Vagina (tissue), 2 donors: Measurements from ENCODE around the gene MBL2. TPM values are rescaled to one million over a fixed set of nuclear protein-coding genes. Genes with fewer than 3 reads are reported as not detected.

Source experiments
- DNase-seq, 2 donors: peaks; one replicate each; pipeline ENCODE4 v3.0.0-alpha.2; 2017; ENCODE audit errors: extremely low spot score in 2 of 2
- H3K27ac ChIP-seq: fragments of 200-600 bp; sonication (generic); one replicate; pipeline ENCODE4 v1.5.1; 2019
- H3K27me3 ChIP-seq: fragments of 200-600 bp; sonication (generic); one replicate; pipeline ENCODE4 v1.5.1; 2019
- H3K36me3 ChIP-seq, 2 donors: fragments of 200-600 bp; sonication (generic); one replicate each; pipeline ENCODE4 v1.5.1; 2017 to 2019
- H3K4me1 ChIP-seq: fragments of 200-600 bp; sonication (generic); one replicate; pipeline ENCODE4 v1.5.1; 2019
- H3K4me3 ChIP-seq, 2 donors: fragments of 200-600 bp; sonication (generic); 1 replicate in 1 of 2; 2 replicates in 1 of 2; pipeline ENCODE4 v1.5.1; 2016 to 2019
- H3K9me3 ChIP-seq: fragments of 200-600 bp; sonication (generic); one replicate; pipeline ENCODE4 v1.5.1; 2019
- POLR2A ChIP-seq, 2 donors: fragments of 450-650 bp; IDR thresholded peaks; one replicate each; pipeline ENCODE4 v1.6.1; 2017; ENCODE audit warnings: antibody characterized with exemption in 2 of 2, mild to moderate bottlenecking in 2 of 2, moderate library complexity in 2 of 2
- POLR2AphosphoS5 ChIP-seq, 2 donors: sonication (generic); formaldehyde crosslinking; IDR thresholded peaks; one replicate each; pipeline ENCODE4 v1.9.0; 2017; ENCODE audit warnings: antibody characterized with exemption in 2 of 2, mild to moderate bottlenecking in 2 of 2, low read depth in 1 of 2; ENCODE audit not compliant: insufficient read depth in 1 of 2
- intact Hi-C: fragments of 100-400 bp; cut with DNase I; formaldehyde crosslinking; loops from one replicate; pipeline ENCODE4 v1.15.1; 2023
- total RNA-seq: library from RNA; depleted of rRNA; stranded (reverse); fragments of >200 nt; gene quantifications from one replicate; pipeline ENCODE4 v1.2.3, GENCODE V29; 2016
- TF ChIP-seq, protein P1 (sequence below), 3 experiments: fragments of 450-650 bp in 2 of 3; fragments of 200-600 bp in 1 of 3; sonication (generic) in 1 of 3; IDR thresholded peaks; one replicate each; pipeline ENCODE4 v1.5.1; 2017 to 2019; ENCODE audit warnings: antibody characterized with exemption in 3 of 3, mild to moderate bottlenecking in 2 of 3, moderate library complexity in 2 of 3

The MBL2 gene
- total RNA-seq, 1 donor from 2014 or later, result not detected

DNA sequence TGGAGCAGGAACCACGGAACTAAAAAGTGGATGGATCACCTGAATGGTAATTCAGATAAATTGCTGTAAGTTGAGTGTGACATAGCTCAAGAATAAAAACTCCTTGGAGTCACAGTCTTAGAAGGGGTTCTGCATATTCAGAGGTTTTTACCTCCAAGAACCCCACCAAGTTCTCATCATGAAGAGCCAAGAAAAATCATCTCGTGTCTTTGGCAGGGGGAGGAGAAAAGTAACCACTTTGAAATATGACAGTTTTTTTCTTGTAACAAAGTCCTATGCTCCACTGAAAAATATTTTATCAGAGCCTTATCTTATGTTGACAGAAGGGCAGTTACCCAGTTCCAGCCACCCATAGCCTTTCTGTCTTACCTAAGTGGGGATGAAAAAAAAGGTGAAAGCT is 38.2 kb upstream of the MBL2 start:
- Histone ChIP-seq H3K27me3 (no peaks in the 10 kb centered on the region), H3K4me1 (no peaks in the 10 kb centered on the region), H3K4me3 (no peak overlapping the region), H3K36me3 (no peaks in the 10 kb centered on the region), H3K9me3 (no peaks in the 10 kb centered on the region), H3K27ac (no peak overlapping the region)
- intact Hi-C loops, result no loop called here
- DNase-seq, result no peak
- TF ChIP-seq, protein P1, sequence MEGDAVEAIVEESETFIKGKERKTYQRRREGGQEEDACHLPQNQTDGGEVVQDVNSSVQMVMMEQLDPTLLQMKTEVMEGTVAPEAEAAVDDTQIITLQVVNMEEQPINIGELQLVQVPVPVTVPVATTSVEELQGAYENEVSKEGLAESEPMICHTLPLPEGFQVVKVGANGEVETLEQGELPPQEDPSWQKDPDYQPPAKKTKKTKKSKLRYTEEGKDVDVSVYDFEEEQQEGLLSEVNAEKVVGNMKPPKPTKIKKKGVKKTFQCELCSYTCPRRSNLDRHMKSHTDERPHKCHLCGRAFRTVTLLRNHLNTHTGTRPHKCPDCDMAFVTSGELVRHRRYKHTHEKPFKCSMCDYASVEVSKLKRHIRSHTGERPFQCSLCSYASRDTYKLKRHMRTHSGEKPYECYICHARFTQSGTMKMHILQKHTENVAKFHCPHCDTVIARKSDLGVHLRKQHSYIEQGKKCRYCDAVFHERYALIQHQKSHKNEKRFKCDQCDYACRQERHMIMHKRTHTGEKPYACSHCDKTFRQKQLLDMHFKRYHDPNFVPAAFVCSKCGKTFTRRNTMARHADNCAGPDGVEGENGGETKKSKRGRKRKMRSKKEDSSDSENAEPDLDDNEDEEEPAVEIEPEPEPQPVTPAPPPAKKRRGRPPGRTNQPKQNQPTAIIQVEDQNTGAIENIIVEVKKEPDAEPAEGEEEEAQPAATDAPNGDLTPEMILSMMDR (IDR thresholded peaks at IDR 0.05), result no peak
- TF ChIP-seq POLR2AphosphoS5 (IDR thresholded peaks at IDR 0.05; ENCODE audit: insufficient read depth in 1 of 2, low read depth in 1 of 2) (no peak), POLR2A (IDR thresholded peaks at IDR 0.05) (no peak)

DNA sequence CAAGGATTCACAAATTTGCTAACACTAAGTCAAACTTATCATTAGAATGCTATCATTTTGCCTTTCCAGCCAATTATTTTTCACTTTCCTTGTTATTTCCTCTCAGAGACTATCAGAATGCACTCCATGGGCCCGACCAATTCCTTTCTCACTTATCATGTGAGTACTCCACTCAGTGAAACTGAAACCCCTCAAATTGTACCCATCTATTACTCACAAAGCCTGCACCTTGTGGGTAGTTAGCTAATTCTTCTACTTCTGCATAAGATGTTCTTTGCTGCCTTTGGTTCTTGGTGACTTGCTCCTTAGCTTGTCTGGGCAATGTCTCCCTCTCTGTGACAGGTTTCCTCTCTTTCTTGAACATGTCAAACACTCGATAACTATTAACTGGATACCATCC is 35.2 kb upstream of the MBL2 start:
- TF ChIP-seq, protein P1 (IDR thresholded peaks at IDR 0.05), result no peak
- no peak for TF ChIP-seq POLR2A (IDR thresholded peaks at IDR 0.05)
- no peak for TF ChIP-seq POLR2AphosphoS5 (IDR thresholded peaks at IDR 0.05; ENCODE audit: insufficient read depth in 1 of 2, low read depth in 1 of 2)
- no peak for DNase-seq
- Histone ChIP-seq H3K27ac (no peak overlapping the region), H3K4me1 (no peaks in the 10 kb centered on the region), H3K27me3 (no peaks in the 10 kb centered on the region), H3K4me3 (no peak overlapping the region), H3K9me3 (no peaks in the 10 kb centered on the region), H3K36me3 (no peaks in the 10 kb centered on the region)
- intact Hi-C loops, result no loop called here

DNA sequence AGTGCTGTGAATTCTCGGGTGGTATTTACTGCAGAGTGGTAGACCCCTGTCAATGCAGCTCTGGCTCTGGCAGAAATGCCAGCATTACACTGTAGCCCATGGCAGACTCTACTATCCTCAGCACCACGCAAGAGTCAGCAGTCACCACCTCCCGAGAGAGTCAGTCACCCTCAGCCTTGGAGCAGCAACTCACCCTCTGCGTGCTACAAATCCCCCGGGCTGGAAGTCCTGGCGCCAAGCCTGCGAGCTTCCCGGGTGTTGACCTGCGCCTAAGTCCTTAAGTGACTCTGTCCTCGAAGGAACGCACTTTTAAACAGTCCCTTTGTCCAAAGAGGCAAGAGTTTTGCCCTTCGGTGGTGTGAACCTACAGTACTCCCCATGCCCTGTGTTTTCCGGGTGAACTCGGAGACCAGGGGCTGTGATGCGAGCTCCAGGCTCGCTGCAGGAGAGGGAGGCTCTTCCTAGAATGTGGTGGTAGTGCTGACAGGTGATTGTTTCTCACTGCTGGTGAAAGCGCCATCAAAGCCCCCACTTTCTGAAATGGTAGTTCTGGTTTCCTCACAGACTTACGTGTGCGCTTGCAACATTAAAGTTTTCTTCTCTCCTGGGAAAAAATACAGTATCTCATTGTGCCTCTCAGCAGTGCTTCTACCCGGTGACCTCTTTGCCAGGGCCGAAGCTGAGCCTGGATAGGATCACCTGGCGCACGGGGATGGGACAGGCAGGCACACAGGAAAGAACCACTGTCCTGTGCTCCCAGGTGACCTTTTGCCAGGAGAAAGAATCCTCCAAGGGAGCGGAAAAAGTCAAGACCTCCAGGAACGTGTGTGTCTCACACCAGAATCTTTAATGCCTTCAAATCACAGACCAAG is 33.1 kb upstream of the MBL2 start:
- Histone ChIP-seq H3K4me1 (no peaks in the 10 kb centered on the region), H3K27me3 (no peaks in the 10 kb centered on the region), H3K4me3 (no peak overlapping the region), H3K9me3 (no peaks in the 10 kb centered on the region), H3K36me3 (no peaks in the 10 kb centered on the region), H3K27ac (no peak overlapping the region)
- intact Hi-C loops, result no loop called here
- TF ChIP-seq POLR2A (IDR thresholded peaks at IDR 0.05) (no peak), POLR2AphosphoS5 (IDR thresholded peaks at IDR 0.05; ENCODE audit: insufficient read depth in 1 of 2, low read depth in 1 of 2) (no peak)
- TF ChIP-seq, protein P1 (IDR thresholded peaks at IDR 0.05), result no peak
- no peak for DNase-seq

DNA sequence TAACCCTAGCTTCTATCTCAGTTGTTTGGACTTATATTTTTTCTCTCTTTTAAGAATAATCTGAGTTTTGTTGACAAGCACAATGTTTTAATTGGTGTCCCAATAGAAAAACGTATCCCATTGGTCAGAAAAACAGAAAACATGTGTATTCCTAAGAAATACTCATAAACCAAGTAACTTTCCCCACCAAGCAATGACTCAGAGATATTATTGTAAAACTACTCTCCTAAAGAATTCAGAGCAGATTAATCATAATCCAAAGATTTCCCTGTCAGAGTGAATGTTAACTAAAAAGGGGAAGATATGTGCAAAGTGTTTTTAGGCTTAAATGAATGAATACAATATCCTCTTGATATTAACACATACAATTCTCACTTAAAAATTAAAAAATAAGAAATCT is 29.4 kb upstream of the MBL2 start:
- Histone ChIP-seq H3K9me3 (no peaks in the 10 kb centered on the region), H3K4me1 (no peaks in the 10 kb centered on the region), H3K36me3 (no peaks in the 10 kb centered on the region), H3K4me3 (no peak overlapping the region), H3K27me3 (no peaks in the 10 kb centered on the region), H3K27ac (no peak overlapping the region)
- DNase-seq, result no peak
- TF ChIP-seq, protein P1 (IDR thresholded peaks at IDR 0.05), result no peak
- TF ChIP-seq POLR2A (IDR thresholded peaks at IDR 0.05), result no peak
- TF ChIP-seq POLR2AphosphoS5 (IDR thresholded peaks at IDR 0.05; ENCODE audit: insufficient read depth in 1 of 2, low read depth in 1 of 2), result no peak
- intact Hi-C loops, result no loop called here

DNA sequence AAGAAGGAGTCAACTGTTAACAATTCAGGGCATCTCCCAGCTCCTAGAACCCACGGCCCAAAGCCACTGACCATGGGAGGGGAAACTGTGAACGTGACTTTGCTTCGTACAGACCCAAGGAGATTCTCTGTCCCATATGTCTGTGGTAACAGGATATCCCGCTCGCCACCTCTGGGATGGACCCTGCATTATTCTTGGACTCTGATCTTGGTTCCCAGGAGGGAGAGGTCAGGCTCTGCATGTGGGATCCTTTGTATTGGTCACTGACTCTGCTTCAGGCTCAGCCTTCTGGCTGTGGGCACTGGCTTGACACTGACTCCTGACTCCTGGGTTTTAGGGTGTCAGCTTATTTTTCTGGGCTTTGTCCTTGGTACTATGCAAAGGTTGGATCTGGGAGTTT is 13.5 kb upstream of the MBL2 start:
- no peaks in the 10 kb centered on the region for H3K27me3 ChIP-seq
- TF ChIP-seq POLR2AphosphoS5 (IDR thresholded peaks at IDR 0.05; ENCODE audit: insufficient read depth in 1 of 2, low read depth in 1 of 2) (no peak), POLR2A (IDR thresholded peaks at IDR 0.05) (no peak)
- TF ChIP-seq, protein P1 (IDR thresholded peaks at IDR 0.05), result no peak
- no peak overlapping the region for H3K4me3 ChIP-seq
- no peaks in the 10 kb centered on the region for H3K36me3 ChIP-seq
- no peaks in the 10 kb centered on the region for H3K9me3 ChIP-seq
- peak in 1 of 2 donors; percentile 76 for DNase-seq
- H3K27ac ChIP-seq, result no peak overlapping the region
- intact Hi-C loops, result no loop called here
- H3K4me1 ChIP-seq, result no peaks in the 10 kb centered on the region
